Endothelial cell of umbilical vein (primary cell): ENCODE data around the gene TRAPPC11. TPM values are rescaled to one million over a fixed set of nuclear protein-coding genes. Genes with fewer than 3 reads are reported as not detected.

ENCODE experiments used
- BruUV-seq: library from RNA; stranded (reverse); fragments of 400-500 nt; replicated peaks from 2 replicates; lab custom pipeline; 2021; lab: Mats Ljungman, UMichigan
- CTCF ChIA-PET: fragments of 300-600, 350-600 bp; sonication (Branson Sonifier 250); formaldehyde crosslinking; loops from one replicate; lab custom pipeline; 2021; ENCODE audit warnings: antibody characterized with exemption, inconsistent platforms; lab: Charles Lee
- POLR2A ChIA-PET: fragments of 300-600, 350-600 bp; sonication (Branson Sonifier 250); formaldehyde crosslinking; loops from one replicate; lab custom pipeline; 2021; ENCODE audit warnings: antibody characterized with exemption, inconsistent platforms; lab: Charles Lee
- DNase-seq: peaks from one replicate; pipeline ENCODE4 v3.0.0-alpha.2; 2011; ENCODE audit warnings: low read depth, low spot score
- FAIRE-seq: peaks from 2 replicates; lab custom pipeline; 2011; peaks lifted over from hg19 to GRCh38; lab: Jason Lieb, UNC
- H2AFZ ChIP-seq: 2 replicates; pipeline ENCODE4 v1.6.0; 2012; ENCODE audit warnings: low read depth, low read length, control low read depth, inconsistent platforms
- H3K27ac ChIP-seq: 2 replicates; pipeline ENCODE4 v1.5.1; 2011; ENCODE audit warnings: low read depth, mild to moderate bottlenecking, control low read depth, low read length, moderate library complexity; ENCODE audit not compliant: insufficient read depth
- H3K27me3 ChIP-seq, 2 experiments: 2 replicates each; pipeline versions ENCODE4 v1.6.0 to v1.6.1; 2011; ENCODE audit warnings: low read length in 2 of 2, mixed read lengths in 1 of 2; ENCODE audit not compliant: control insufficient read depth in 2 of 2, insufficient read depth in 2 of 2
- H3K36me3 ChIP-seq, 2 experiments: 2 replicates in 1 of 2; 3 replicates in 1 of 2; pipeline ENCODE4 v1.5.1; 2011; ENCODE audit warnings: low read length in 2 of 2, mild to moderate bottlenecking in 1 of 2, moderate library complexity in 1 of 2; ENCODE audit not compliant: control insufficient read depth in 2 of 2, insufficient read depth in 2 of 2; ENCODE audit errors: extremely low read depth in 1 of 2
- H3K4me1 ChIP-seq: 3 replicates; pipeline ENCODE4 v1.5.1; 2011; ENCODE audit warnings: mild to moderate bottlenecking, low read length; ENCODE audit not compliant: control insufficient read depth, insufficient read depth; ENCODE audit errors: extremely low read depth
- H3K4me2 ChIP-seq: 2 replicates; pipeline ENCODE4 v1.6.1; 2011; ENCODE audit warnings: low read length, control low read depth, mixed read lengths; ENCODE audit not compliant: insufficient read depth
- H3K4me3 ChIP-seq, 3 experiments: fragments of 200-600 bp in 1 of 3; sonication (generic), shearing (Covaris generic) in 1 of 3; replicated peaks in 1 of 3; 2 replicates each; pipeline ENCODE4 v1.5.1; 2011 to 2016; ENCODE audit warnings: control low read depth in 3 of 3, low read length in 3 of 3, mild to moderate bottlenecking in 2 of 3, inconsistent platforms in 1 of 3, low read depth in 1 of 3, moderate library complexity in 1 of 3; ENCODE audit not compliant: insufficient read depth in 1 of 3
- H3K79me2 ChIP-seq: 2 replicates; pipeline ENCODE4 v1.6.0; 2012; ENCODE audit warnings: low read length, inconsistent platforms; ENCODE audit not compliant: control insufficient read depth, insufficient read depth
- H3K9ac ChIP-seq: replicated peaks from 2 replicates; pipeline ENCODE3; 2011; ENCODE audit warnings: low read length, control low read depth; ENCODE audit not compliant: insufficient read depth; ENCODE audit errors: extremely low read depth
- H3K9me1 ChIP-seq: replicated peaks from 3 replicates; pipeline ENCODE4 v1.6.0; 2011; ENCODE audit warnings: mild to moderate bottlenecking, low read length; ENCODE audit not compliant: control insufficient read depth, insufficient read depth; ENCODE audit errors: extremely low read depth
- H3K9me3 ChIP-seq: replicated peaks from 2 replicates; pipeline ENCODE4 v1.5.1; 2012; ENCODE audit warnings: low read length, inconsistent platforms; ENCODE audit not compliant: control insufficient read depth, insufficient read depth
- H4K20me1 ChIP-seq: replicated peaks from 2 replicates; pipeline ENCODE3; 2011; ENCODE audit warnings: mild to moderate bottlenecking, low read length; ENCODE audit not compliant: control insufficient read depth, insufficient read depth; ENCODE audit errors: extremely low read depth
- FOS ChIP-seq: IDR thresholded peaks from 2 replicates; pipeline ENCODE4 v1.6.1; 2011; ENCODE audit warnings: mild to moderate bottlenecking, low read length, moderate library complexity, borderline replicate concordance; ENCODE audit not compliant: insufficient read depth
- JUN ChIP-seq: IDR thresholded peaks from 2 replicates; pipeline ENCODE4 v1.6.1; 2011; ENCODE audit warnings: borderline replicate concordance, low read depth; ENCODE audit not compliant: insufficient read length, insufficient read depth
- MAX ChIP-seq: IDR thresholded peaks from 2 replicates; pipeline ENCODE4 v1.6.1; 2011; ENCODE audit not compliant: insufficient read depth, insufficient read length
- MYC ChIP-seq: IDR thresholded peaks from one replicate; pipeline ENCODE4 v1.6.1; 2011; ENCODE audit warnings: mild to moderate bottlenecking, low read depth, low read length
- dilution Hi-C: fragments of 300-500 bp; cut with MboI; formaldehyde crosslinking; loops from one replicate; pipeline ENCODE4 v1.15.0; 2019; ENCODE audit warnings: low sequenced_read_pairs; ENCODE audit not compliant: extremely low pct_ligation_motif_present
- intact Hi-C: fragments of 100-400 bp; cut with micrococcal nuclease; formaldehyde crosslinking; loops from one replicate; pipeline ENCODE4 v1.10.0; 2022
- polyA plus RNA-seq, 4 experiments: library from polyadenylated mRNA; depleted of rRNA in 3 of 4; stranded (reverse) in 3 of 4; unstranded in 1 of 4; fragments of >200 nt; gene quantifications; 2 replicates each; pipeline versions ENCODE4 v1.2.1 to v1.2.3, GENCODE V29; 2011 to 2012; ENCODE audit warnings: missing spikeins in 1 of 4
- total RNA-seq: library from RNA; stranded (reverse); gene quantifications from 2 replicates; pipeline ENCODE4 v1.2.3, GENCODE V29; 2021

The TRAPPC11 gene
- total and polyA plus RNA-seq, 2 donors (not counting 3 experiments of a cell fraction or from before 2014, with no cell fraction given) = 21.2 to 32.1 TPM

DNA sequence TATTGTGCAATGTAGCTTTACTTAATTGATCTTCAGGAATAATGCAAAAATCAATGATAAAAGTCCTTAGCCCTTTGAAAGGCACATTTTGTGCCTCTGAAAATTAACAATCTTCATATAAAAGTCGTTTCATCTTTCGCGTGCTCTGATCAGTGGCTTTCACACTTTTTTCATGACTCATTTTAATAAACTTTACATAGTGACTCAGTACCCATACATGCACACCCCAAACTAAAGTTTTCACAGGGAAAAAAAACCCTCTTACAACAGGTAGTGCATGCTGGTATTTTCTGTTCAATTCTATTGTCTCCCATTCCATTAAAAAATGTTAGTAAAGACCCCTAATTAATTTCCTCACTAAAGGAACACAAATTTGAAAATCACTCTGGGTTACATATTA lies 21.6 kb upstream of the TRAPPC11 start:
- DNase-seq = peak; percentile 34
- dilution Hi-C loops (no loop called here), intact Hi-C loops (loop anchor here (1.0 kb wide), 2 partner anchors 13 to 22 kb away; partner anchors contain the start of genes RWDD4 and TRAPPC11)
- Histone ChIP-seq H3K9ac (no peak overlapping the region), H2AFZ (no peak overlapping the region), H3K9me1 (no peaks in the 10 kb centered on the region), H3K79me2 (no peaks in the 10 kb centered on the region), H3K36me3 (no peaks in the 10 kb centered on the region), H3K9me3 (no peaks in the 10 kb centered on the region), H3K27me3 (no peaks in the 10 kb centered on the region), H3K4me3 (no peak overlapping the region), H4K20me1 (no peaks in the 10 kb centered on the region), H3K4me2 (peak overlapping the region; percentile 86), H3K27ac (peak overlapping the region; percentile 20), H3K4me1 (peaks cover 11% of the 10 kb centered on the region)
- no TSS peak for BruUV-seq
- TF ChIP-seq JUN (no peak), FOS (peak; percentile 67)
- FAIRE-seq = no peak
- CTCF ChIA-PET = interaction anchor here (0.8 to 1.7 kb wide), 4 partner anchors 24 to 164 kb away, joined by 3 to 7 read pairs (median 4); no protein-coding TSS in a partner anchor
- POLR2A ChIA-PET = no interaction called here

DNA sequence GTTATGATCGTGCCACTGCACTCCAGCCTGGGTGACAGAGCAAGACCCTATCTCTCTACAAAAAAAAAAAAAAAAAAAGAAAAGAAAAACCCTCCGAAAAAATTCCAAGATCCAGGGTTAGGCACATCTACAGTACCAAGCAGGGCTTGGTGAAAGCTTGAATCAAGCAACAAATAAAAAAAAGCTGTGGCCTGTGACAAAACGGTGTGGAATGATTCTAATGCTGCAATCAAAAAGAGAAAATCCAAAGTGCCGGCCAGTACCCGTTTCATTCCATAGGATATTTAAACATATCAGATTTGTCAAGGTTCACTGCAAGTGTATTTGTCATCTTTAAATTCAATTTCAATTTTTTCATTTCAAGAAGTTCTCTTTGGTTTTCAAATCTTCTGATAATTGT lies 20.7 kb upstream of the TRAPPC11 start:
- Histone ChIP-seq H3K4me3 (no peak overlapping the region), H3K27ac (no peak overlapping the region), H3K4me2 (no peak overlapping the region), H2AFZ (no peak overlapping the region), H3K27me3 (no peaks in the 10 kb centered on the region), H3K36me3 (no peaks in the 10 kb centered on the region), H3K9me3 (no peaks in the 10 kb centered on the region), H4K20me1 (no peaks in the 10 kb centered on the region), H3K79me2 (no peaks in the 10 kb centered on the region), H3K4me1 (peaks cover 11% of the 10 kb centered on the region), H3K9me1 (no peaks in the 10 kb centered on the region), H3K9ac (no peak overlapping the region)
- DNase-seq = no peak
- TF ChIP-seq FOS (no peak), MAX (no peak), MYC (no peak)
- FAIRE-seq = no peak
- ChIA-PET CTCF (no interaction called here), POLR2A (no interaction called here)
- intact Hi-C loops (no loop called here), dilution Hi-C loops (no loop called here)
- no TSS peak for BruUV-seq
